GM10847 (cell line): ENCODE measurements around the gene SNAPC2.

ENCODE experiments used
- POLR2A ChIP-seq: IDR thresholded peaks from 2 replicates; pipeline ENCODE4 v1.6.1; 2011; ENCODE audit not compliant: insufficient read length; ENCODE audit errors: extremely low read depth

SNAPC2 gene

GRCh38 chr19:7912697-7913564 lies 7.2 kb upstream of the SNAPC2 start:
- no peak for TF ChIP-seq POLR2A

DNA sequence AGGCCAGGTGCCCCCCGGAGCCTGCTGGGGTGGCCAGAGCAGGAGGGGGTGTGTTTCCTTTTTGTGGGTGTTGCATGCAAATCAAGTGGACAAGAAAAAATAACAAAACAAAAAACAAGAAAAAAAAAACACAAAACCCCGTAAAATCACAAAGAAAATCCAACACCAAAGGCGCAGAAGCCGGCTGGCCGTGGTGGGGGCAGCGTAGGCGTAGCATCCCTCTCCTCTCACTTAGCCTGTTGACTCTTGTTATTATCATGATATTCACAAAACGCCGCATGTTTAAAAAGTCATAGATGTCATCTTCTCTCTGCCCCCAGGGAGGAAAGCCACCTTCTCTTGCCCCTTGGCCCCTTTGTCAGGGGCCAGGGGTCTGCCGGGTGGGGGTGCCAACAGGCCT lies 6.5 kb upstream of the SNAPC2 start:
- no peak for TF ChIP-seq POLR2A

GRCh38 chr19:7914099-7914498 lies 6.0 kb upstream of the SNAPC2 start:
- no peak for TF ChIP-seq POLR2A

GRCh38 chr19:7914598-7915045 lies 5.5 kb upstream of the SNAPC2 start, which contains the start of gene TGFBR3L:
TGFBR3L (plus strand) TSS chr19:7914830.
- TF ChIP-seq POLR2A: no peak

DNA sequence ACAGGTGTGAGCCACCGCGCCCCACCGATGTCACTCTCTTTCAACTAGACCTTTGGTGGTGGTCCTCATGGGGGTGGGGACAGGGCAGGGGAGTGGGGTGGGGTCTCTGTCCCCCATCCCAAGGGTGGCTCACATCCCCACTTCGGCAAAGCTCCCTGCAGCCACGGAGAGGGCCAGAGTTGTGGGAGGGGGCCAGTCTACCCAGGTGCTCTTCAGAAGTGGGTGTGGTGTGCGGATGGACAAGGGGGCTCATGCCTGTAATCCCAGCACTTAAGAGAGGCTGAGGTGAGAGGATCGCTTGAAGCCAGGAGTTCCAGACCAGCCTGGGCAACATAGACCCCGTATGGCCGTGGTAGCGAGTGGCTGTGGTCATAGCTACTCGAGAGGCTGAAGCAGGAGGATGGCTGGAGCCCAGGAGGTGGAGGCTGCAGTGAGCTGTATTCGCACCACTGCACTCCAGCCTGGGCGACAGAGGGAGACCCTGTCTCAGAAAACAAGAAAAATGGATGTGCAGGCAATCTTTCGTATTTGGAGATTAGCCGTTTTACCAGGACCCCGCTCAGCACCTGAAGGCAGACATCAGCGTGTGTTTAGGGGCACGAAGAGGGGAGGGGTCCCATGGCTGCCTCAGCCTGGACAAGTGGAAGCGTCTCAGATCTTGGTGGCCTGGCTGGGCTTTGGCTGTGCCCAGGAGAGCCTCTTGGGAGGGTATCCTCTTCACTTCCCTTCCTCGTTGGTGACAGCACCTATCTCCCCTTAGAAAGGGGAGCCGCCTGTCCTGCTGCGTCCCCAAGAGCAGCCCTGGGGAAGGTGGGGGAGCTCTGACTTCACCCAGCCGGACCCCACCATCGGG lies 4.7 kb upstream of the SNAPC2 start:
- no peak for TF ChIP-seq POLR2A

GRCh38 chr19:7916103-7916954 lies 3.8 kb upstream of the SNAPC2 start:
- TF ChIP-seq POLR2A: no peak

DNA sequence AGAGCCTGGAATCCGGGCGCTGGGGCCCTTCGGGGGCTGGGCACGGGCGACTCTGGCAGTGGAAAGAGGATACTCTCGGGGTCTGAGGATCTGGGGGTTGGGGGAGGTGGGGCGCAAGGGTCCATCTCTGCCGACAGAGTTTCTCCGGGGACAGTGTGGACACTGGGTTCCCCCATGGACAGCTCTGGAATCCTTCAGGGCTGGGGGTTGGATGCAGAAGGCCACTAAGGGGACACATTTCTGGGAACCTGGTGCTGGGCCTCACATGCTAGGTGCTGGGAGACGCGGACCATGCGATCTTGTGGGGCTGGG lies 3.2 kb upstream of the SNAPC2 start:
- no peak for TF ChIP-seq POLR2A

- no peak for TF ChIP-seq POLR2A
Observed at GRCh38 chr19:7917267-7918061, 2.7 kb upstream of the SNAPC2 start.

DNA sequence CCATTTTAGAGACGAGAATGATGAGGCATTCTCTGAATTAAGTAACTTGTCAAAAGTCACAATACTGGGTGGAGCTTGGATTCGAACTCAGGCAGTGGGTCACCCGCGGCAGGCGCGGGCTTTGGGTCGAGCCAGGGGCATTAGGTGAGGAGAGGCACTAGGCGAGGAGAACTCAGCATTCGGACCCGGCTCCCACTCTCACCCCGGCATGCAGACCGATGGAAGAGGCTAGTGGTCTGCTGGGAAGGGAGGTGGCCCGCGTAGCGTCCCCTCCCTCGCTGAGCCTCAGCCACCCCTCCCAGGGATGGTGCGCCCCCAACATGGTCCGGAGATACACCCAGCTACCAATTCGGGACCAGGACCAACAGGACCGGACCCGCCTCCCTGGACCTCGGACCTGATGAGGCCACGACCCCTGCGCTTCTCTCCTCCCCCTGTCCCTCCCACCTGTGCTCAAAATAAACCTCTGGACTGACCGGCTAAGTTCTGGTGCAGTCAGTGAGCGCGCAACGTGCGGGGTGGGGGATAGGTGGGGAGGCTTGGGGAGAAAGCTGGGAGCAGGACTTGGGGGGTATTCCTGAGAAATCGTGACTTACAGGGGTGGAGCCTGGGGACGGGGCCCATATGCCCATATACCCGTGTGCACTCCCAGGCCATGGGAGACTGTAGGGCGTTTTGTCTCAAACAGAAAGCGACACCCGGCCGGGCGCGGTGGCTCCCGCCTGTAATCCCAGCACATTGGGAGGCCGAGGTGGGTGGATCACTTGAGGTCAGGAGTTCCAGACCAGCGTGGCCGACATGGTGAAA lies 1.3 kb upstream of the SNAPC2 start:
- TF ChIP-seq POLR2A: no peak

GRCh38 chr19:7920519-7921301 lies 572 bp downstream of the SNAPC2 start:
- peak; percentile 20 for TF ChIP-seq POLR2A

DNA sequence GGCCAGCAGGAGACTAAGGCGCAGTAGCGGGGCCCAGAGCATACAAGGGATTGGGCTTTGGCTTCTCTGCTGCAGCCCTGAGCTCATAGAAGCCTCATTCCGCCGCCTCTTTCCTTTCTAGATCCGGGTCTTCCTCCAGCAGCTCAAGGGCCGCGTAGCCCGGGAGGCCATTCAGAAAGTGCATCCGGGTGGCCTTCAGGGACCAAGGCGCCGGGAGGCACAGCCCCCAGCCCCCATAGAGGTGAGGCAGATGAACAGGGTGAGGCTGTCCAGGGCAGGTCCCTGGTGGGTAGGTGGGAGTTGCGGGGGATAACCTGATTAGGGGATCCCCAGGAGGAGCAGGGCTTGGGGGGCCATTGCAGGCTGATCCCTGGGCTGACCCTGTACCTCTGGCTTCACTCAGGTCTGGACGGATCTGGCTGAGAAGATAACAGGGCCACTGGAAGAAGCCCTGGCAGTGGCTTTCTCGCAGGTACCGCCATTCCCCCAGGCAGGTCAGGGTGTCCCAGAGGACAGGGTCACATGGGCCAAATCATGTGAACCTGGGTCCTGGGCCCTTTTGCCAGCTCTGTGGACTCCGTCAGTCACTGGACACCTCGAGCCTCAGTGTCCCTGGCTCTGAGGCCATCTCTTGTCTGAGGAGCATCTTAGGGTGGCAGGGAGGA lies 1.3 kb downstream of the SNAPC2 start:
- TF ChIP-seq POLR2A: no peak
